Epithelial cell of esophagus (primary cell): ENCODE measurements around the gene RTF1.
"Not testable (repeated sequence)": the region's sequence is repeated elsewhere in the genome, so short reads cannot be mapped to it uniquely, and the experiment has no call there.

ENCODE experiments used
- DNase-seq: peaks from one replicate; pipeline ENCODE4 v3.0.0; 2010; ENCODE audit warnings: low read depth
- H3K4me3 ChIP-seq: 2 replicates; pipeline ENCODE4 v1.5.1; 2011; ENCODE audit warnings: mild to moderate bottlenecking, low read length, control low read depth
- TF ChIP-seq, protein P1 (sequence below): IDR thresholded peaks from 2 replicates; pipeline ENCODE4 v1.5.1; 2011; ENCODE audit warnings: low read depth, mild to moderate bottlenecking, low read length, control low read depth, inconsistent platforms; ENCODE audit not compliant: insufficient read depth; ENCODE audit errors: missing control alignments

The RTF1 gene

DNA sequence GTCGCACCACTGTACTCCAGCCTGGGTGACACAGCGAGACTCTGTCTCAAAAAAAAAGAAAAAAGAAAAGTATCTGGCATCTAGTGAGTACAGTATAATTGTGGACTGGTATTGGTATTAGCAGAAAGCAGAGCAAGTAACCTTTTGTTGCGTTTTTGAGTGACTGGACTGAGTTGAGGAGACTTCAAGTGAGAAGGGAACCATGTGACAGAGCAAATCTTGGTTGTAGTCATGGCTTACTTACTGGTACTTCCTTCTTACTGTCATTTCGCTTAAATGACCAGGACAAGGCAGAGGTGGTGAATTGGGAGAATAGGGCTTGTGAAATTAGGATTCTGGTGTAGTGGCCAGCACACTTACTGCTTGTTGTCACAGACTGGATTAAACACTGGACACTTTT lies 20.6 kb downstream of the RTF1 start:
- no peak for DNase-seq
- TF ChIP-seq, protein P1, sequence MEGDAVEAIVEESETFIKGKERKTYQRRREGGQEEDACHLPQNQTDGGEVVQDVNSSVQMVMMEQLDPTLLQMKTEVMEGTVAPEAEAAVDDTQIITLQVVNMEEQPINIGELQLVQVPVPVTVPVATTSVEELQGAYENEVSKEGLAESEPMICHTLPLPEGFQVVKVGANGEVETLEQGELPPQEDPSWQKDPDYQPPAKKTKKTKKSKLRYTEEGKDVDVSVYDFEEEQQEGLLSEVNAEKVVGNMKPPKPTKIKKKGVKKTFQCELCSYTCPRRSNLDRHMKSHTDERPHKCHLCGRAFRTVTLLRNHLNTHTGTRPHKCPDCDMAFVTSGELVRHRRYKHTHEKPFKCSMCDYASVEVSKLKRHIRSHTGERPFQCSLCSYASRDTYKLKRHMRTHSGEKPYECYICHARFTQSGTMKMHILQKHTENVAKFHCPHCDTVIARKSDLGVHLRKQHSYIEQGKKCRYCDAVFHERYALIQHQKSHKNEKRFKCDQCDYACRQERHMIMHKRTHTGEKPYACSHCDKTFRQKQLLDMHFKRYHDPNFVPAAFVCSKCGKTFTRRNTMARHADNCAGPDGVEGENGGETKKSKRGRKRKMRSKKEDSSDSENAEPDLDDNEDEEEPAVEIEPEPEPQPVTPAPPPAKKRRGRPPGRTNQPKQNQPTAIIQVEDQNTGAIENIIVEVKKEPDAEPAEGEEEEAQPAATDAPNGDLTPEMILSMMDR = no peak
- no peak overlapping the region for H3K4me3 ChIP-seq

DNA sequence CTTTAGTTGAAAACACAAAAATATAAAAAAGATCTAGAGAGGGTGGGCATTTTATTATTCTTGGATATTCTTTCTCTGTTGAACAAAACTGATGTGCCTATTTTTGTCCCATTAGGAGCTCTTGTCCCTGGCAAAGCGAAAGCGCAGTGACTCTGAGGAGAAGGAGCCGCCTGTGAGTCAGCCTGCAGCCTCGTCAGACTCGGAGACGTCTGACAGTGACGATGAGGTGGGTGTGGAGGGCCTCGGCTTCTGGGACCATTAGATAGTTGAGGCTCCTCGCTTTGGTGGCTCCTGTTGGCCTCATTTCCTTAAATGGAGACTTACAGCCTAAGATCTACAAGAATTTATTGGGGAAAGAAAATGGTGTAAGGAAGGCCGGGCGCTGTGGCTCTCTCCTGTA lies 21.3 kb downstream of the RTF1 start:
- TF ChIP-seq, protein P1 = no peak
- no peak for DNase-seq
- no peak overlapping the region for H3K4me3 ChIP-seq

DNA sequence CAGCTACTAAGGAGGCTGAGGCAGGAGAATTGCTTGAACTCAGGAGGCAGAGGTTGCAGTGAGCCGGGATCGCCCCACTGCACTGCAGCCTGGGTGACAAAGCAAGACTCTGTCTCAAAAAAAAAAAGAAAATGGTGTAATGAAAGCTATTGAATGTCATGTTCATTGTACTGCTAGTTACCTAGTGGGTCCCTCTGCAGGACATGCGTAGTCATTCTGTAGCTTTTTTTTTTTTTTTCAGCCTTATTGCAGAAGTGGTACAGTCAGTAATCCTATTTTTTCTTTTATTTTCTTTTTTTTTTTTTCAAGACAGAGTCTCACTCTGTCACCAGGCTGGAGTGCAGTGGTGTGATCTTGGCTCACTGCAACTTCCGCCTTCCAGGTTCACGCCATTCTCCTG lies 21.9 kb downstream of the RTF1 start:
- not testable (repeated sequence) for H3K4me3 ChIP-seq, DNase-seq

DNA sequence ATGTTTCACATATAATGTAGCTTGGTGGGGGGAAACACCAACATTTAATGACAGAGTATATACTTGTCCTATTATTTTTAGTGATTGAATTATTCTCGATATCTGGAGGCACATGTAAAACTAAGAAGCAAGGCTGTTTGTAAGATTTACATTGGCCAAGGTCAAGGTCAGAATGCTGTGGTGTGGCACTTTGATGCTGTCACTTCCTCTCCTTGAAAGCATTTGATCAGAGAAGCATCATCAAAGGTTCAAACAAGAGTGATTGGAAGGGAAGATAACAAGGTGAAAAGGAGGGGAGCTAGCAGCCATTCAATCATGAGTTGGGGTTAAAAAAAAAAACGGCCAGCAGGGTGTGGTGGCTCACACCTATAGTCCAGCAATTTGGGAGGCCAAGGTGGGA lies 26.4 kb downstream of the RTF1 start:
- no peak for DNase-seq
- TF ChIP-seq, protein P1 = no peak

DNA sequence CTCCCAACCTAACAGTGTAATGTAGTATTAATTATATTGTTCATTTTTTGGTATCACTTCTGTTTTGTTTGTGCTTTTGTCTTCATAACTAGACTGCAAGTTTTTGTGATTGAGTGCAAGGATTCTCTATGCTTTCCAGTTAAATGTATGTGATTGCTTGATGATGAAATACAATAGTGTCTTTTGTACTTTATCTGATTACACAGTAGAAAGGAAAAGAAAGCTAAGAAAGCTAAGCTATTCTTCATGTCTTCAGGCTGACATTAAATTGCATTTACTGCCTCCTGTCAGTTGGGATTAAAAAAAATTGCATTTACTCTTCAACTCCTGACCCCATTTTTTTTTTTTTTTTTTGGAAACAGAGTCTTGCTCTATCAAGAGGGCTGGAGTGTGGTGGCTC lies 28.5 kb downstream of the RTF1 start:
- TF ChIP-seq, protein P1 = no peak
- no peak for DNase-seq
- no peak overlapping the region for H3K4me3 ChIP-seq

More for the DNA sequence above, 26.4 kb downstream of the RTF1 start:
- H3K4me3 ChIP-seq = no peak overlapping the region

DNA sequence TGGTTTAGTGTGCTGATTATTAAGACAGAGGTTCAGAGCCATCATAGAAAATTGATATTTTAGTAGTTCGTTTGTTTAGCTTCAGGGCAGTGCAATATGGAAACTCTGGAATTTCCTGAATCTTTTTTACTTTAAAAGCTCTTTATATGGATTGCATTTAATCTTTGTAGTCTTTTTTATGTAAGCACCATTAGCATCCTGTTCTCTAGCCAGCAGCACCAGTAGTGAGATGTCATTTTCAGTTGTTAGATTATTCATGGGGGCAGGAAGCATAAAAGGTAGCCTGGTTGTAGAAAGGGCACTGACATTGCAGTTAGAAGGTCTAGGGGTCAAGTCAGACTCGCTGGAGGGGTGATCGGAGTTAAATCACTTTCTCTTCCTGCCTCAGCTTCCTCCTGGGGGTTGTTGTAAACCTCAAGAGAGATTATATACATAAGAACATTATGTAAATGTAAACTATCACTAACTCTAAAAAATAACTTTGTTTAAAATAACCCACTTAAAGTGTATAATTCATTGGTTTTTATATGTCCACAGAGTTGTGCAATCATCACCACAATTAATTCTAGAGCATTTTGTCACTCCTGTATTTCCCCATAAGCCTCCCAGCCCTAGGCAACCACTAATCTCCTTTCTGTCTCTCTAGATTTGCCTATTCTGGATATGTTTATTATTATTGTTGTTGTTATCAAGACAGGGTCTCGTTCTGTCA lies 45.3 kb downstream of the RTF1 start:
- H3K4me3 ChIP-seq = no peak overlapping the region
- TF ChIP-seq, protein P1 = no peak
- no peak for DNase-seq

DNA sequence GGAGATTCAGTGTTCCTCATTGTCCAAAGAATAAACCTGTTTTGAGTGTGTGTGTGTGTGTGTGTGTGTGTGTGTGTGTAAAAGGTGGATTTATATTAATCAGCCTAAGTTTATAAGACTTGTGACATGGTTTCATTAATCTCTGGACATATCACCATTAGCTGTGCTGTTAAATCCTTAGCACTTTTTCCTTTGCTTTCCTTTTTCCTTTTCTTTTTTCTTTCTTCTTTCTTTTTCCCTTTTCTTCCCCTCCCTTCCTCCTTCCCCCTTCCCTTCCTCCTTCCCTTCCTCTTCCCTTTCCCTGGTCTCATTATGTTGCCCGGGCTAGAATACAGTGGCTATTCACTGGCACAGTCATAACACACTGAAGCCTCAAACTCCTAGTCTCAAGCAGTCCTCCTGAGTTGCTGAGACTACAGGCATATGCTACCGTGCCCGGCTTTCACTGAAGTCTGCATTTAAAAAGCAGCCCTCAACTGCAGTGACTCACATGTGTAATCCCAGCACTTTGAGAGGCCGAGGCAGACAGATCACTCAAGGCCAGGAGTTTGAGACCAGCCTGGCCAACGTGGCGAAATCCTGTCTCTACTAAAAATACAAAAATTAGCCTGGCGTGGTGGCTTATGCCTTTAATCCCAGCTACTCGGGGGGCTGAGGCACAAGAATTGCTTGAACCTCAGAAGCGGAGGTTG lies 48.1 kb downstream of the RTF1 start:
- TF ChIP-seq, protein P1 = no peak
- no peak overlapping the region for H3K4me3 ChIP-seq
- no peak for DNase-seq
